Measurements from ENCODE around the gene TBL3.
"Not testable (repeated sequence)": the region's sequence is repeated elsewhere in the genome, so short reads cannot be mapped to it uniquely, and the experiment has no call there.

Gene TBL3

GRCh38 chr16:1998852-1999801 is 27.3 kb downstream of the TBL3 start:
- DNase-seq (ENCODE audit: low read depth in 2 of 2), result no peak

GRCh38 chr16:1999866-2000514 is 28.1 kb downstream of the TBL3 start:
- DNase-seq (ENCODE audit: low read depth in 2 of 2), result no peak

GRCh38 chr16:2001035-2001434 is 29.2 kb downstream of the TBL3 start:
- no peak for DNase-seq (ENCODE audit: low read depth in 2 of 2)

- DNase-seq (ENCODE audit: low read depth in 2 of 2), result no peak
These were observed 29.9 kb downstream of the TBL3 start for GRCh38 chr16:2001456-2002355.

- no peak for DNase-seq (ENCODE audit: low read depth in 2 of 2)
These were observed 30.8 kb downstream of the TBL3 start for GRCh38 chr16:2002406-2003230.

GRCh38 chr16:2003231-2003826 is 31.5 kb downstream of the TBL3 start:
- no peak for DNase-seq (ENCODE audit: low read depth in 2 of 2)

- DNase-seq (ENCODE audit: low read depth in 2 of 2), result peak; percentile 62 to 65
These were observed 32.2 kb downstream of the TBL3 start for GRCh38 chr16:2003827-2004641.

GRCh38 chr16:2004795-2005517 is 33.1 kb downstream of the TBL3 start:
- DNase-seq (ENCODE audit: low read depth in 2 of 2), result no peak

- DNase-seq (ENCODE audit: low read depth in 2 of 2), result no peak
These were observed 33.8 kb downstream of the TBL3 start for GRCh38 chr16:2005646-2006045.

GRCh38 chr16:2006317-2006716 is 34.5 kb downstream of the TBL3 start:
- DNase-seq (ENCODE audit: low read depth in 2 of 2), result no peak

GRCh38 chr16:2007081-2007836 is 35.4 kb downstream of the TBL3 start:
- DNase-seq (ENCODE audit: low read depth in 2 of 2), result no peak

GRCh38 chr16:2008009-2008526 is 36.2 kb downstream of the TBL3 start:
- no peak for DNase-seq (ENCODE audit: low read depth in 2 of 2)

- DNase-seq (ENCODE audit: low read depth in 2 of 2), result no peak
These were observed 36.8 kb downstream of the TBL3 start for GRCh38 chr16:2008631-2009163.

GRCh38 chr16:2009164-2009711 is 37.4 kb downstream of the TBL3 start:
- no peak for DNase-seq (ENCODE audit: low read depth in 2 of 2)

GRCh38 chr16:2009791-2010510 is 38.1 kb downstream of the TBL3 start, which contains the start of gene ZNF598:
Gene ZNF598, minus strand, starts transcription at chr16:2009821.
- peak; percentile 50 to 63 for DNase-seq (ENCODE audit: low read depth in 2 of 2)

GRCh38 chr16:2011726-2012125 is 39.9 kb downstream of the TBL3 start:
- DNase-seq (ENCODE audit: low read depth in 2 of 2), result not testable (repeated sequence)

GRCh38 chr16:2013527-2013926 is 41.7 kb downstream of the TBL3 start:
- DNase-seq (ENCODE audit: low read depth in 2 of 2), result no peak

Measured in stimulated activated CD8-positive, alpha-beta memory T cell treated with anti-CD3 and anti-CD28 coated beads, Interleukin-7, amount 100 ng/mL, for 1 hour (primary cell).